WI38 (cell line): Measurements from ENCODE around the gene MSI2.

Source experiments
- H3K4me3 ChIP-seq: 2 replicates; pipeline ENCODE4 v1.5.1; 2011; ENCODE audit warnings: low read depth, mild to moderate bottlenecking, control low read depth, low read length
- CTCF ChIP-seq: IDR thresholded peaks from 2 replicates; pipeline ENCODE4 v1.5.1; 2012; ENCODE audit warnings: low read depth, mild to moderate bottlenecking, control low read depth, low read length

Gene MSI2

GRCh38 chr17:57475796-57476195, 219.5 kb downstream of the MSI2 start:
- no peak overlapping the region for H3K4me3 ChIP-seq
- TF ChIP-seq CTCF: no peak

- no peak for TF ChIP-seq CTCF
- no peak overlapping the region for H3K4me3 ChIP-seq
These were observed 221.4 kb downstream of the MSI2 start for GRCh38 chr17:57477522-57478362.

GRCh38 chr17:57478478-57479250, 222.3 kb downstream of the MSI2 start:
- no peak for TF ChIP-seq CTCF
- H3K4me3 ChIP-seq: no peak overlapping the region

GRCh38 chr17:57480438-57481196, 224.3 kb downstream of the MSI2 start:
- H3K4me3 ChIP-seq: no peak overlapping the region
- no peak for TF ChIP-seq CTCF

GRCh38 chr17:57481910-57482391, 225.6 kb downstream of the MSI2 start:
- TF ChIP-seq CTCF: no peak
- H3K4me3 ChIP-seq: no peak overlapping the region

GRCh38 chr17:57482657-57483056, 226.3 kb downstream of the MSI2 start:
- H3K4me3 ChIP-seq: no peak overlapping the region
- no peak for TF ChIP-seq CTCF
